Adrenal gland (tissue), 12 donors: ENCODE measurements around the gene AP4M1. TPM values are rescaled to one million over a fixed set of nuclear protein-coding genes. Genes with fewer than 3 reads are reported as not detected.

ENCODE experiments used
- DNase-seq, 7 donors: peaks; one replicate each; pipeline ENCODE4 v3.0.0-alpha.2; 2019 to 2020
- H3K27ac ChIP-seq, 5 donors: fragments of 200-600 bp; sonication (generic) in 4 of 5; 1 replicate in 3 of 5; 2 replicates in 2 of 5; pipeline versions ENCODE4 v1.5.1 to v1.8.0; 2016 to 2020; ENCODE audit warnings: mild to moderate bottlenecking in 1 of 5
- H3K27me3 ChIP-seq: fragments of 200-600 bp; 2 replicates; pipeline ENCODE4 v1.8.0; 2021
- H3K36me3 ChIP-seq, 2 donors: fragments of 200-600 bp; replicated peaks in 1 of 2; 1 replicate in 1 of 2; 2 replicates in 1 of 2; pipeline versions ENCODE4 v1.5.1 to v1.8.0; 2018 to 2022
- H3K4me1 ChIP-seq, 2 donors: fragments of 200-600 bp; replicated peaks in 1 of 2; 1 replicate in 1 of 2; 2 replicates in 1 of 2; pipeline versions ENCODE4 v1.5.1 to v1.8.0; 2018 to 2021
- H3K4me3 ChIP-seq, 4 donors: fragments of 200-600 bp; sonication (generic) in 3 of 4; one replicate each; pipeline ENCODE4 v1.5.1; 2016 to 2018
- H3K9me3 ChIP-seq, 3 donors: fragments of 200-600 bp; sonication (generic) in 1 of 3; replicated peaks in 1 of 3; 1 replicate in 2 of 3; 2 replicates in 1 of 3; pipeline versions ENCODE4 v1.5.1 to v1.8.0; 2016 to 2021
- POLR2A ChIP-seq, 2 donors: fragments of 450-650 bp; IDR thresholded peaks; one replicate each; pipeline ENCODE4 v1.6.1; 2017; ENCODE audit warnings: antibody characterized with exemption in 2 of 2, mild to moderate bottlenecking in 2 of 2, moderate library complexity in 1 of 2
- WGBS, 4 donors: extraction: QIAGEN DNeasy Blood & Tissue Kit in 2 of 4; methylation state at CpG; one replicate each; pipeline versions ENCODE4 v1.1.5 to v1.1.7; 2013 to 2017; 5-methylcytosine and 5-hydroxymethylcytosine counted together
- intact Hi-C, 2 donors: fragments of 100-400 bp; cut with DNase I; formaldehyde crosslinking; loops; one replicate each; pipeline versions ENCODE4 v1.14.1 to v1.15.0; 2022 to 2023
- polyA plus RNA-seq, 3 donors: library from polyadenylated mRNA; stranded (reverse); fragments of 200-250 nt in 2 of 3; fragments of 350-450 nt in 1 of 3; fragmentation: Illumina TruSeq in 1 of 3; extraction: RNeasy Lipid Tissue Mini Kit (QIAGEN cat#74804) in 1 of 3; gene quantifications; one replicate each; pipeline ENCODE4 v1.2.3, GENCODE V29; 2013 to 2014
- total RNA-seq, 9 donors: library from RNA; depleted of rRNA in 4 of 9; stranded (reverse); fragments of >200 nt in 4 of 9; fragments of 120-200 nt in 1 of 9; fragmentation: NEBNext Ultra II Directional in 1 of 9; extraction: Animal tissue kit (Norgen Biotek cat#: 25700) in 1 of 9; gene quantifications; one replicate each; pipeline versions ENCODE4 v1.1.0 to v1.2.4, GENCODE V29; 2013 to 2023
- TF ChIP-seq, protein P1 (sequence below), 6 experiments: fragments of 450-650 bp in 4 of 6; fragments of 200-600 bp in 2 of 6; sonication (generic) in 1 of 6; IDR thresholded peaks; 1 replicate in 5 of 6; 2 replicates in 1 of 6; pipeline versions ENCODE4 v1.5.1 to v1.8.0; 2016 to 2021; ENCODE audit warnings: antibody characterized with exemption in 6 of 6, mild to moderate bottlenecking in 2 of 6, moderate library complexity in 1 of 6
- donor health status: healthy with polysubstance abuse.
- donor health status: Bipolar disorder and iron deficiency.
- donor health status: DM: yes; HTN: yes; CAD: no.
- donor health status: DM: no; HTN: no; CAD: no.
- donor health status: DM: no; HTN: no; CAD: no.
- donor health status: DM: yes; HTN: yes; CAD: no.

AP4M1 gene
- total and polyA plus RNA-seq, 12 donors: 9.6 to 30.1 (median 16.5) TPM

DNA sequence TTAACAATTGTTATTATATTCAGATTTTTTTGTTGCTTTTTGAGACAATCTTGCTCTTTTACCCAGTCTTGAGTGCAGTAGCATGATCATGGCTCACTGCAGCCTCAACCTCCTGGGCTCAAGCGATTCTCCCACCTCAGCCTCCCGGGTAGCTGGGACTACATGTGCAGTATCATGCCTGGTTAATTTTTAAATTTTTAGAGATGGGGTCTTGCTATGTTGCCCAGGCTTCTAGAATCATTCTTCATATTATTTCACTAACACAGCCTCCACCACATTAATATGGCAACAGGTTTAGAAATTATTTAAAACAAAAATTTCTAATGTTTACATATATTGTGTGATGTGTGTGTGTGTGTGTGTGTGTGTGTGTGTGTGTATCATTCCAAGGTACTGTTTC lies 45.8 kb downstream of the AP4M1 start:
- H3K4me3 ChIP-seq: no peak overlapping the region
- 91 to 95% (median 92%) methylated on average over 2 of the region's 2 CpGs for WGBS, 4 donors
- peaks cover 0 to 16% of the 10 kb centered on the region in 2 donors for H3K4me1 ChIP-seq
- no peaks in the 10 kb centered on the region for H3K36me3 ChIP-seq
- no peak overlapping the region for H3K27ac ChIP-seq
- no peaks in the 10 kb centered on the region for H3K27me3 ChIP-seq
- no peak for DNase-seq
- intact Hi-C loops: no loop called here
- no peaks in the 10 kb centered on the region for H3K9me3 ChIP-seq
- TF ChIP-seq, protein P1, sequence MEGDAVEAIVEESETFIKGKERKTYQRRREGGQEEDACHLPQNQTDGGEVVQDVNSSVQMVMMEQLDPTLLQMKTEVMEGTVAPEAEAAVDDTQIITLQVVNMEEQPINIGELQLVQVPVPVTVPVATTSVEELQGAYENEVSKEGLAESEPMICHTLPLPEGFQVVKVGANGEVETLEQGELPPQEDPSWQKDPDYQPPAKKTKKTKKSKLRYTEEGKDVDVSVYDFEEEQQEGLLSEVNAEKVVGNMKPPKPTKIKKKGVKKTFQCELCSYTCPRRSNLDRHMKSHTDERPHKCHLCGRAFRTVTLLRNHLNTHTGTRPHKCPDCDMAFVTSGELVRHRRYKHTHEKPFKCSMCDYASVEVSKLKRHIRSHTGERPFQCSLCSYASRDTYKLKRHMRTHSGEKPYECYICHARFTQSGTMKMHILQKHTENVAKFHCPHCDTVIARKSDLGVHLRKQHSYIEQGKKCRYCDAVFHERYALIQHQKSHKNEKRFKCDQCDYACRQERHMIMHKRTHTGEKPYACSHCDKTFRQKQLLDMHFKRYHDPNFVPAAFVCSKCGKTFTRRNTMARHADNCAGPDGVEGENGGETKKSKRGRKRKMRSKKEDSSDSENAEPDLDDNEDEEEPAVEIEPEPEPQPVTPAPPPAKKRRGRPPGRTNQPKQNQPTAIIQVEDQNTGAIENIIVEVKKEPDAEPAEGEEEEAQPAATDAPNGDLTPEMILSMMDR (IDR thresholded peaks at IDR 0.05): no peak
- TF ChIP-seq POLR2A (IDR thresholded peaks at IDR 0.05): no peak

DNA sequence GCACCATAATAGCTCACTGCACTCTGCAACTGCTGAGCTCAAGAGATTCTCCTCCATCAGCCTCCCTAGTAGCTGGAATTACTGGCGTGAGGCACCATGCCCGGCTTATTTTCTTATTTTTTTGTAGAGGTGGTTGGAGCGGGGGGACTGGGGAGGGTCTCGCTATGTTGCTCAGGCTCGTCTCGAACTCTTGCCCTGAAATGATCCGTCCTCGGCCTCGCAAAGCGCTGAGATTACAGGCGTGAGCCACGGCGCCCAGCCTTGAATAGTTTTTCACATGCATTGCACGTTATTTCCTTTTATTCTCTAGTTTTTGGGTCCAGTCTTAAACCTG lies 46.7 kb downstream of the AP4M1 start:
- 8 to 15% (median 12%) methylated on average over 14 of the region's 14 CpGs for WGBS, 4 donors
- intact Hi-C loops: no loop called here
- Histone ChIP-seq H3K36me3 (peaks cover 0 to 2% of the 10 kb centered on the region in 2 donors), H3K27me3 (no peaks in the 10 kb centered on the region), H3K27ac (peak overlapping the region in 2 of 5 donors; percentile 68 to 69), H3K4me3 (peak overlapping the region in 1 of 4 donors; percentile 76), H3K4me1 (peaks cover 0 to 16% of the 10 kb centered on the region in 2 donors), H3K9me3 (no peaks in the 10 kb centered on the region)
- TF ChIP-seq, protein P1 (IDR thresholded peaks at IDR 0.05): no peak
- no peak for TF ChIP-seq POLR2A (IDR thresholded peaks at IDR 0.05)
- no peak for DNase-seq

DNA sequence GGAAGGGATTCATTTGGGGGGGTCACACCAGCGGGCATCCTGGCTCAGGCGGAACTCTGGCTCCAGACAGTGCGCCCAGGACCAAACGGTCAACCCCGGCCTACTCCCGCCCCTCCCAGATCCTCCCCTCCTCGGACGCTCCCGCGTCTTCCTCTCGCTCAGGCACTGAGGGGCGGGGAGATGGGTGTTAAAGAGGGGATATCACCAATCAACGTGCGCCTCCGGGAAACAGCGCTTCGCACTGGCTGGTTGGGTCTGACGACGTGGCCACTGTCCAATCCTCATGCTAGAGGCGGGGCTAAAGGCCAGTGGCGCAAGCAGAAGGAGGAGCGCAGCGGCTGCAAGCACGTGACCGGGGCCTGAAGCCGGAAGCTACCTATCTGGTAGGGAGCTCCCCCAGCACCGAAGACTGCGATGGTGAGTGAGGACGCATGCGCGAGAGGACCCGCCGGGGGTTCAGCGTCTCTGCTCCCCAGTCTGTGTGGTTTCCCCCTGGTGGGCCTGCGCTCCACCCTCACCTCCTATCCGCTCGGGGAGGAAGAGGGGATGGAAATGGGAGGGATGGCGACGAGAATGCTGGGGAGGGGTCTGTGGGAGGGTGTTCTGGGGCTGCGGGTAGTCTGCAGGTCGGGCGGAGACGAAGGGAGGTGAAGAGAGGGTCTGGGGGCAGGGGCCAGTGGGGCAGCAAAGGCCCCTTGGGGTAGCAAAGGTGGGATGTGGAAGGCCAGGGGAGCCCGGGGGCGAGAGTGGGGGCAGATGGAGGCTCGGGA lies 47.3 kb downstream of the AP4M1 start, which contains the start of gene LAMTOR4:
Gene LAMTOR4, plus strand, starts transcription at position 360 of the 770 bp plus-strand sequence. Its CDS starts 55 bp downstream, at position 415.
- peak within 1 kb of the TSS; percentile 73 to 84 (median 78) for H3K4me3 ChIP-seq

GRCh38 chr7:100152404-100152803 lies 51.0 kb downstream of the AP4M1 start:
- H3K4me1 ChIP-seq: peaks cover under 1 to 22% of the 10 kb centered on the region in 2 donors
- peaks cover 0 to 36% of the 10 kb centered on the region in 2 donors for H3K36me3 ChIP-seq
- H3K9me3 ChIP-seq: no peaks in the 10 kb centered on the region
- no peak for TF ChIP-seq POLR2A (IDR thresholded peaks at IDR 0.05)
- TF ChIP-seq, protein P1 (IDR thresholded peaks at IDR 0.05): no peak
- H3K27me3 ChIP-seq: no peaks in the 10 kb centered on the region
- DNase-seq: no peak
- H3K27ac ChIP-seq: peak overlapping the region in 1 of 5 donors; percentile 21
- intact Hi-C loops: loop anchor here in 1 of 2 donors (10.0 kb wide), 1 partner anchor 62 kb away; the partner anchor contains the start of gene PVRIG
- H3K4me3 ChIP-seq: no peak overlapping the region

More for the DNA sequence above, 47.3 kb downstream of the AP4M1 start, which contains the start of gene LAMTOR4:
- no peaks in the 10 kb centered on the region for H3K27me3 ChIP-seq
- H3K27ac ChIP-seq: peak within 1 kb of the TSS in 4 of 5 donors; percentile 20 to 86 (median 64)
- H3K9me3 ChIP-seq: no peaks in the 10 kb centered on the region
- peaks cover 0 to 16% of the 10 kb centered on the region in 2 donors for H3K4me1 ChIP-seq
- peaks cover 0 to 7% of the 10 kb centered on the region in 2 donors for H3K36me3 ChIP-seq
- DNase-seq: peak; percentile 98 to 100 (median 99)
- 0 to 1% (median 0%) methylated on average over 28 to 46 of the region's 46 CpGs for WGBS, 4 donors
- TF ChIP-seq, protein P1 (IDR thresholded peaks at IDR 0.05): peak in 1 of 6 experiments; percentile 16
- TF ChIP-seq POLR2A (IDR thresholded peaks at IDR 0.05): peak; percentile 33 to 71
- intact Hi-C loops: no loop called here
